ENCODE measurements around the gene ZNF579. TPM values are rescaled to one million over a fixed set of nuclear protein-coding genes. Genes with fewer than 3 reads are reported as not detected.

ZNF579 gene
- total RNA-seq, 1 experiment from 2014 or later, result 49.0 TPM

- TF ChIP-seq CTCF (conservative IDR thresholded peaks at IDR 0.05) (no peak), EZH2 (IDR thresholded peaks at IDR 0.05; ENCODE audit: low read depth) (no peak)
- Histone ChIP-seq H3F3A (ENCODE audit: insufficient read depth, low read depth) (peaks cover 30% of the 10 kb centered on the region; the same call in 1 of the 2 replicates), H3K9me2 (ENCODE audit: insufficient read depth) (no peaks in the 10 kb centered on the region), H3K4me3 (no peak overlapping the region), H3K9me3 (ENCODE audit: insufficient read depth, low read depth) (no peaks in the 10 kb centered on the region), H3K4me1 (replicated peaks; ENCODE audit: insufficient read depth) (peaks cover 9% of the 10 kb centered on the region), H3K36me3 (ENCODE audit: low read depth) (no peaks in the 10 kb centered on the region), H3K27me3 (ENCODE audit: insufficient read depth, low read depth) (no peaks in the 10 kb centered on the region), H4K20me1 (ENCODE audit: insufficient read depth) (no peaks in the 10 kb centered on the region), H2AFZ (no peak overlapping the region), H3K4me2 (no peak overlapping the region), H3K27ac (no peak overlapping the region), H3K79me2 (ENCODE audit: low read depth) (no peaks in the 10 kb centered on the region)
- ChIA-PET POLR2A (ENCODE audit: unreplicated experiment) (no interaction called here), CTCF (no interaction called here)
- BruUV-seq (replicated peaks), result no TSS peak
- no peak for DNase-seq
- intact Hi-C loops (cut with micrococcal nuclease; ENCODE audit: unreplicated experiment), result no loop called here
Measured at GRCh38 chr19:55530996-55531395, 49.7 kb downstream of the ZNF579 start.

DNA sequence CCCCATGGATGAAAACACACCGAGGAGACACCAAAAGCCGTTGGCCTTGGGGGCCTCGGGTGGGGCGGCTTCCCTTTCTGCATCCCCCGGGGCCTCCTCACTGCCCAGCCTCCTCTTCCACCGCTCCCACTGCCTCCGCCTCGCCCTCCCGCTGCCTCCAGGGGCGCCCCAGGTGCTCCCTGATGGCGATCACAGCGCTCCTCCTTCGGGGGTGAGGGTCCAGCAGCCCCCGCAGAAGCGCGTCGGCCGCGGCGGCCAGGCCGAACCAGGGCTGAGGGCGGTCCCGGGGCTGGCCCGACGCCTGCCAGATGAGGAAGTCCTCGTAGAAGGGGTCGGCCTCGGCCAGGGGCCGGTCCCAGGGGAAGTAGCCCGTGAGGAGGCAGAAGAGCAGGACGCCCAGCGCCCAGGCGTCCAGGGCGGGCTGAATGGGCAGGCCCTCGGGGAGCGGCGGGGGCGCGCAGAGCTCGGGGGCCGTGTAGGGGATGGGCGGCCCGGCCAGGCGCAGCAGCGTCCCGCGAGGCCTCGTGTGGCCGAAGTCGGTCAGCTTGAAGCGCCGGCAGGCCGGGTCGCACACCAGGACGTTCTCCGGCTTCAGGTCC lies 50.9 kb downstream of the ZNF579 start:
- intact Hi-C loops (cut with micrococcal nuclease; ENCODE audit: unreplicated experiment), result no loop called here
- no peak for DNase-seq
- no TSS peak for BruUV-seq (replicated peaks)
- H4K20me1 ChIP-seq (ENCODE audit: insufficient read depth), result no peaks in the 10 kb centered on the region
- no peaks in the 10 kb centered on the region for H3K27me3 ChIP-seq (ENCODE audit: insufficient read depth, low read depth)
- H3K27ac ChIP-seq, result no peak overlapping the region
- H3K9me3 ChIP-seq (ENCODE audit: insufficient read depth, low read depth), result no peaks in the 10 kb centered on the region
- TF ChIP-seq EZH2 (IDR thresholded peaks at IDR 0.05; ENCODE audit: low read depth), result no peak
- TF ChIP-seq CTCF (conservative IDR thresholded peaks at IDR 0.05), result no peak
- POLR2A ChIA-PET (ENCODE audit: unreplicated experiment), result interaction anchor here (0.6 kb wide), 1 partner anchor 51 kb away, joined by 6 read pairs; the partner anchor contains the start of gene ZNF579
- no peaks in the 10 kb centered on the region for H3K36me3 ChIP-seq (ENCODE audit: low read depth)
- CTCF ChIA-PET, result no interaction called here
- H3K4me1 ChIP-seq (replicated peaks; ENCODE audit: insufficient read depth), result peaks cover 12% of the 10 kb centered on the region
- H3K4me3 ChIP-seq, result no peak overlapping the region
- no peak overlapping the region for H3K4me2 ChIP-seq
- H3K79me2 ChIP-seq (ENCODE audit: low read depth), result no peaks in the 10 kb centered on the region
- no peaks in the 10 kb centered on the region for H3K9me2 ChIP-seq (ENCODE audit: insufficient read depth)
- H2AFZ ChIP-seq, result no peak overlapping the region
- H3F3A ChIP-seq (ENCODE audit: insufficient read depth, low read depth), result peaks cover 22% of the 10 kb centered on the region; the same call in 1 of the 2 replicates

GRCh38 chr19:55528030-55528803 lies 52.4 kb downstream of the ZNF579 start:
- H3K9me3 ChIP-seq (ENCODE audit: insufficient read depth, low read depth), result no peaks in the 10 kb centered on the region
- peaks cover 22% of the 10 kb centered on the region; the same call in 1 of the 2 replicates for H3F3A ChIP-seq (ENCODE audit: insufficient read depth, low read depth)
- peaks cover 12% of the 10 kb centered on the region for H3K4me1 ChIP-seq (replicated peaks; ENCODE audit: insufficient read depth)
- no peak for DNase-seq
- H3K79me2 ChIP-seq (ENCODE audit: low read depth), result no peaks in the 10 kb centered on the region
- POLR2A ChIA-PET (ENCODE audit: unreplicated experiment), result interaction anchor here (0.7 kb wide), 1 partner anchor 16 kb away, joined by 4 read pairs; no protein-coding TSS in a partner anchor
- no peak for TF ChIP-seq CTCF (conservative IDR thresholded peaks at IDR 0.05)
- TF ChIP-seq EZH2 (IDR thresholded peaks at IDR 0.05; ENCODE audit: low read depth), result no peak
- no peaks in the 10 kb centered on the region for H4K20me1 ChIP-seq (ENCODE audit: insufficient read depth)
- no peak overlapping the region for H3K4me3 ChIP-seq
- H3K36me3 ChIP-seq (ENCODE audit: low read depth), result no peaks in the 10 kb centered on the region
- no TSS peak for BruUV-seq (replicated peaks)
- CTCF ChIA-PET, result no interaction called here
- intact Hi-C loops (cut with micrococcal nuclease; ENCODE audit: unreplicated experiment), result no loop called here
- H3K4me2 ChIP-seq, result no peak overlapping the region
- H2AFZ ChIP-seq, result no peak overlapping the region
- H3K9me2 ChIP-seq (ENCODE audit: insufficient read depth), result no peaks in the 10 kb centered on the region
- H3K27ac ChIP-seq, result no peak overlapping the region
- no peaks in the 10 kb centered on the region for H3K27me3 ChIP-seq (ENCODE audit: insufficient read depth, low read depth)

All from PC-9 (cell line).